Osteoblast (primary cell): ENCODE measurements around the gene C4A. TPM values are rescaled to one million over a fixed set of nuclear protein-coding genes. Genes with fewer than 3 reads are reported as not detected.
"Not testable (repeated sequence)": the region's sequence is repeated elsewhere in the genome, so short reads cannot be mapped to it uniquely, and the experiment has no call there.

Source experiments
- DNase-seq: peaks from one replicate; pipeline ENCODE4 v3.0.0; 2011; ENCODE audit warnings: low spot score, mixed read lengths; ENCODE audit not compliant: insufficient read length; ENCODE audit errors: missing footprints
- H2AFZ ChIP-seq: 2 replicates; pipeline ENCODE4 v1.6.0; 2011; ENCODE audit warnings: mild to moderate bottlenecking, low read length
- H3K27ac ChIP-seq: 2 replicates; pipeline ENCODE4 v1.5.1; 2011; ENCODE audit warnings: mild to moderate bottlenecking, low read depth, low read length, moderate library complexity
- H3K27me3 ChIP-seq: 2 replicates; pipeline ENCODE4 v1.6.0; 2012; ENCODE audit warnings: mild to moderate bottlenecking, control low read depth, inconsistent platforms, low read length, moderate library complexity; ENCODE audit not compliant: insufficient read depth
- H3K36me3 ChIP-seq: 2 replicates; pipeline ENCODE4 v1.5.1; 2011; ENCODE audit warnings: mild to moderate bottlenecking, low read length, control low read depth, moderate library complexity; ENCODE audit not compliant: insufficient read depth
- H3K4me1 ChIP-seq: 2 replicates; pipeline ENCODE4 v1.5.1; 2011; ENCODE audit warnings: mild to moderate bottlenecking, low read length, control low read depth, moderate library complexity; ENCODE audit not compliant: insufficient read depth
- H3K4me2 ChIP-seq: 2 replicates; pipeline ENCODE4 v1.6.0; 2011; ENCODE audit warnings: mild to moderate bottlenecking, low read length; ENCODE audit not compliant: insufficient read depth
- H3K4me3 ChIP-seq: fragments of 200-600 bp; sonication (generic); 3 replicates; pipeline ENCODE4 v1.5.1; 2012; ENCODE audit warnings: mild to moderate bottlenecking, low read length, inconsistent platforms; ENCODE audit not compliant: insufficient read depth
- H3K79me2 ChIP-seq: 2 replicates; pipeline ENCODE4 v1.6.0; 2012; ENCODE audit warnings: mild to moderate bottlenecking, low read length, control low read depth, inconsistent platforms; ENCODE audit not compliant: insufficient read depth
- H3K9me3 ChIP-seq: 2 replicates; pipeline ENCODE4 v1.5.1; 2011; ENCODE audit warnings: low read depth, low read length, control low read depth
- H4K20me1 ChIP-seq: 2 replicates; pipeline ENCODE4 v1.6.0; 2012; ENCODE audit warnings: mild to moderate bottlenecking, low read length, control low read depth; ENCODE audit not compliant: insufficient read depth
- total RNA-seq: library from RNA; depleted of rRNA; stranded (reverse); fragments of >200 nt; gene quantifications from 2 replicates; pipeline ENCODE4 v1.2.3, GENCODE V29; 2012

Gene C4A
- total RNA-seq, 1 donor, result 7.2 TPM

- not testable (repeated sequence) for H4K20me1 ChIP-seq, H3K27me3 ChIP-seq, H3K4me1 ChIP-seq, H3K36me3 ChIP-seq, H3K27ac ChIP-seq, H3K9me3 ChIP-seq, DNase-seq, H3K79me2 ChIP-seq, H3K4me3 ChIP-seq, H2AFZ ChIP-seq, H3K4me2 ChIP-seq
These were observed 20.9 kb downstream of the C4A start for GRCh38 chr6:32002546-32003268.

GRCh38 chr6:32003301-32003700, 21.4 kb downstream of the C4A start:
- not testable (repeated sequence) for H3K36me3 ChIP-seq, DNase-seq, H4K20me1 ChIP-seq, H3K4me1 ChIP-seq, H2AFZ ChIP-seq, H3K27me3 ChIP-seq, H3K4me3 ChIP-seq, H3K4me2 ChIP-seq, H3K79me2 ChIP-seq, H3K9me3 ChIP-seq, H3K27ac ChIP-seq

- not testable (repeated sequence) for H3K4me2 ChIP-seq, DNase-seq, H3K79me2 ChIP-seq, H3K27me3 ChIP-seq, H2AFZ ChIP-seq, H3K36me3 ChIP-seq, H3K4me3 ChIP-seq, H3K27ac ChIP-seq, H4K20me1 ChIP-seq, H3K4me1 ChIP-seq, H3K9me3 ChIP-seq
These were observed 22.5 kb downstream of the C4A start for GRCh38 chr6:32004393-32004792.

- H3K36me3 ChIP-seq, H3K9me3 ChIP-seq, H3K79me2 ChIP-seq, DNase-seq, H4K20me1 ChIP-seq, H3K4me1 ChIP-seq, H3K27ac ChIP-seq, H3K27me3 ChIP-seq, H3K4me3 ChIP-seq, H2AFZ ChIP-seq, H3K4me2 ChIP-seq: not testable (repeated sequence)
These were observed 23.1 kb downstream of the C4A start for GRCh38 chr6:32004864-32005537.

- H3K36me3 ChIP-seq, H3K79me2 ChIP-seq, DNase-seq, H3K4me3 ChIP-seq, H3K4me1 ChIP-seq, H2AFZ ChIP-seq, H3K4me2 ChIP-seq, H3K27me3 ChIP-seq, H3K9me3 ChIP-seq, H3K27ac ChIP-seq, H4K20me1 ChIP-seq: not testable (repeated sequence)
These were observed 23.7 kb downstream of the C4A start for GRCh38 chr6:32005538-32005880.

- H3K36me3 ChIP-seq, H3K79me2 ChIP-seq, H3K9me3 ChIP-seq, H3K4me3 ChIP-seq, H2AFZ ChIP-seq, H3K4me2 ChIP-seq, H3K4me1 ChIP-seq, H4K20me1 ChIP-seq, H3K27ac ChIP-seq, H3K27me3 ChIP-seq: not testable (repeated sequence)
- peak; percentile 45 for DNase-seq
These were observed 24.2 kb downstream of the C4A start for GRCh38 chr6:32005991-32006529.

GRCh38 chr6:32007086-32007485, 25.2 kb downstream of the C4A start:
- not testable (repeated sequence) for H4K20me1 ChIP-seq, H3K27ac ChIP-seq, H3K27me3 ChIP-seq, H3K4me3 ChIP-seq, H3K36me3 ChIP-seq, DNase-seq, H3K9me3 ChIP-seq, H3K4me2 ChIP-seq, H3K79me2 ChIP-seq, H2AFZ ChIP-seq, H3K4me1 ChIP-seq

GRCh38 chr6:32008037-32008436, 26.2 kb downstream of the C4A start:
- not testable (repeated sequence) for H3K9me3 ChIP-seq, H3K4me2 ChIP-seq, DNase-seq, H3K4me1 ChIP-seq, H2AFZ ChIP-seq, H3K4me3 ChIP-seq, H3K27ac ChIP-seq, H4K20me1 ChIP-seq, H3K27me3 ChIP-seq, H3K79me2 ChIP-seq, H3K36me3 ChIP-seq

GRCh38 chr6:32008616-32009015, 26.8 kb downstream of the C4A start:
- peak; percentile 11 for DNase-seq
- not testable (repeated sequence) for H4K20me1 ChIP-seq, H3K36me3 ChIP-seq, H3K4me3 ChIP-seq, H3K27me3 ChIP-seq, H3K9me3 ChIP-seq, H3K79me2 ChIP-seq, H2AFZ ChIP-seq, H3K4me1 ChIP-seq, H3K4me2 ChIP-seq, H3K27ac ChIP-seq
